Epidermal melanocyte (primary cell): Measurements from ENCODE around the gene NCKAP5.

Experiments used
- DNase-seq: peaks from one replicate; pipeline ENCODE4 v3.0.0; 2011; ENCODE audit warnings: low spot score; ENCODE audit not compliant: insufficient read length

The NCKAP5 gene

DNA sequence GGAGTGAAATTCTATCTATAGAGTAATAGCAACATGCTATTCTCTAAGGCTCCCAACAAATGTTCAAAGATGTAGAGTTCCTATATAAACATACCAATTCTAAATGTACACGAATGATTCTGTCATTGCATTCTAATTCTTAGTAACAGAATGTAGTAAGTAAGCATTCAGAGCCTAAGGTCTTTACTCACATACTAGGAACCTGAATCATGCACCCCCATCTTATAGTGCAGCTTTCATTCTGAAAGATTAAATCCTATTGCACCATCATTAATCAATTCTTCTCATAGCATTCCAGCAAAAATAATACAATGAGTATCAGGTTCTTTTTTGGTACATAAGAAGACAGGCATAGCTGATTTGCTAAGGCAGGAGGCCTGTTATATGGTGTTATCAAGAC is 230.0 kb downstream of the NCKAP5 start:
- DNase-seq: no peak

GRCh38 chr2:133334923-133335322 is 233.3 kb downstream of the NCKAP5 start:
- no peak for DNase-seq

GRCh38 chr2:133333181-133333580 is 235.1 kb downstream of the NCKAP5 start:
- no peak for DNase-seq

- DNase-seq: no peak
Measured at GRCh38 chr2:133331436-133331835, 236.8 kb downstream of the NCKAP5 start.

DNA sequence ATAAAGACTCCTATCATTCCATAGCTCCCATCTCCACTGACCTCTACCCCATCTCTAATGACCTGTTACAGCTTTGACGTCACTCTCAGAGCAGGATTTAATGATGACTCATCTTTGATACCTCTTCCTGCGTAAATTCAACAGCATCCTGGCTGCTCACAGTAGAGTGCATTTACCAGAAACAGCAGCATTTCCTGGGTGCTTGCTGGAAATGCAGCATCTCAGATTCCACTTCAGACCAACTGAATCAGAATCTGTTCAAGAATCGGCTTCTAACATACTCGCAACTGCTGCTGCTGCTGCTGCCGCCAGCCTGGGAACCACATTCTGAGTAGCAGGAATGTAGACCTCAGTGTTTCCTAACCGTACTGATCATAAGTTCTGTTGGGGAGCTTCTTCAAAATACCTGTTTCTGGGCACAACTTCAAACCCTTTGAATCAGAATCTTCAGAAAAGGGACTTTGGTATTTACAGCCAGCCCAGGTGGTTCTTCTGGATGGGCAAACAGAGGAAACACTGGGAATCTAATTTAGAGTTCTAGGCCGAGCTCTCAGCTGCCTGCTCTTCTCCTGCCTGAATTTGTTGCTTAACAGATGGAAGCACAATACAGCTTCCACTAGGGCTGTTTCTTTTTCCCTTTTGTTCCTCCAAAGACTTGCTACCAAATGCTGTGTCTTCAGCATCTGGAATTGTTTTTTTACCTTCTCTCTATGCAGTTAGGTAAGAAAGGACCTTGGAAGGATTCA is 241.4 kb downstream of the NCKAP5 start:
- DNase-seq: no peak

DNA sequence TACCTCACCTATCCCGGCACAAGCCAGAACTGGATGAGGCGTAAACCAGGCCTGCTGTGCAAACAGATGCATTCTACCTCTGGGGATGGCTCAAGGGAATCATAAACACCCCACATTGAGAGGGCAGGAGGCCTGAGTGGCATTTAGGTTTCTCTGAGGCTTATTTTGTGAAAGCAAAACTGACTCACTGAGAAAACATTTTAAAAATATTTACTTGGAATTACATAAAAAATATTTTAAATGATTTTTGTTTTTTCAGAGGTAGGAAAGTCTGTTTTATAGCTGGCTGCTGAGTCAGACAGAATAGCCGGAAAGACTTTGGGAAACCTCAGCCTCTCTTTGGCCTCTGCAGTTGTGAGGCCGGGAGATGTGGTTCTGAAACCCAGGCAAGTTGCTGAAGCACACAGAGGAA is 244.1 kb downstream of the NCKAP5 start:
- peak; percentile 20 for DNase-seq

GRCh38 chr2:133322909-133323308 is 245.4 kb downstream of the NCKAP5 start:
- DNase-seq: no peak

DNA sequence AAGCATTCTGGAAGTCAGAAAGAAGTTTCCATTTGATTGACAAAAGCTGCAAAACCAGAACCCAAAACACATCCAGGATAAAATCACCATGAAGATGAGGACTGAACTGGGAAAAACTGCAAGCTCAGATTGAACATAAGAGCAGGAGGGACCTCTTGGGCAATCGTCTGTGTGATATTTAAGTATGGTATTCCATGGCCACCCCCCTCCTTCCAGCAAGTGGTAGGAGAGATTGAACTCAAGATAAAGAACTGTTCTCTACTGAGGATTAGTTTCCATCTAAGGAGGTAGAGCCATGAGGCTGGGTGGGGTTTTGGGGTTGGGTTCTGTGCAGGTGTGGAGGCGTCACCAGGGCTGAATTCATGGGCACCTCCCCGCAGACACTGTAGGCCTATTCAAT is 251.1 kb downstream of the NCKAP5 start:
- no peak for DNase-seq

DNA sequence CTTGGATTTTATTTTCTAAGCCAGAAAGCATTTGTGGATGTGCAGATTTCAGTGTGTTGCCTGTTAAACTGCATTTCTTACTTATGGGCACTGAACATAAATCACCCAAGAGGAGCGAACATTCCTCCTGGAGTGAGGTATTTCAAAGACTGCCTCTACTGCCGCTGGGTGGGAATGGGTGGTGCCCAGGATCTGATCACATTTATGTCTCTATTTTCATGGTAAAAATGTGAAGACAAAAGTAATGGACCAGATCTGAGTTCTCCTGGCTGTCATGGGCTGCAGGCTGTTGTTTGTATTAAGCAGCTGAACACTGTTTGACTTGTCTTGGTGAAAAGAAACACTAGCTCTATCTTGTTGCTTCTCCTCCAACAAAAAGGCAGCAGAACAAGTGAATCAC is 251.7 kb downstream of the NCKAP5 start:
- DNase-seq: no peak

DNA sequence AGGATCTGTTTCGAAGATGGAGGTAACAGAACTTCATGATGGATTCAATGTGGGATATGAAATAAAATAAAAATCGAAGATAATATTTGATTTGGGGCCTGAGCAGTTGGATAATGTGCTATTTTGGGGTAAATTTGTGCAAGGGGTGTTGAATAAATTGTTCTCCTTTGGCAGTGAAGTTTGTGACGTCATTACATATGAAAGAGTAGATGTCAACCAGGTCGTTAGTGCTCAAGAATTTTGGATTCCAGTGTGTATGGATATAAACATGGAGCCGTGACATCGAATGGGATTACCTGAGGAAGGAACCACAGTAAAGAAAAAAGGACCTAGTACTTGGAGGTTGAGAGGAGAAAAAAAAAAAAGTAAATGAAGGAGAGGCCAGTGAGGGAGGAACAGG is 253.0 kb downstream of the NCKAP5 start:
- DNase-seq: no peak

- no peak for DNase-seq
Measured at GRCh38 chr2:133314795-133315194, 253.5 kb downstream of the NCKAP5 start.

- no peak for DNase-seq
Measured at GRCh38 chr2:133312038-133312729, 256.1 kb downstream of the NCKAP5 start.

DNA sequence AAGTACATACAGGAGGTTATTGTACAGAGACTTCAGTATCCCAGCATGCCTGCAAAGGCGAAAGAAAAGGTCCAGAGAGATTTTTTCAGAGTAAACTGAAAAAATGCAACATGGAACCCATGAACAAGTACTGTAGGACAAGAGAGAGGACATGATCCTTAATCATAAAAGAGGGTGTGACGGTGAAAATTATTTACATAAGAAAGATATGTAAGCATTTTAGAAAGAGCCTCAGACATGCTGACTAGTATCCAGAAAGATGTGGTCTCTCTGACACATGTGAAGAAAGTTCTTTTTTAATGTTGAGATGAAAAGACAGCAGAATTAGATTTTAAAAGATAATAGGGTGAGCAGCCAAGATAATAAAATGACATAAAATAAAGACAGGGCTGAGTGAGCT is 262.0 kb downstream of the NCKAP5 start:
- no peak for DNase-seq

DNA sequence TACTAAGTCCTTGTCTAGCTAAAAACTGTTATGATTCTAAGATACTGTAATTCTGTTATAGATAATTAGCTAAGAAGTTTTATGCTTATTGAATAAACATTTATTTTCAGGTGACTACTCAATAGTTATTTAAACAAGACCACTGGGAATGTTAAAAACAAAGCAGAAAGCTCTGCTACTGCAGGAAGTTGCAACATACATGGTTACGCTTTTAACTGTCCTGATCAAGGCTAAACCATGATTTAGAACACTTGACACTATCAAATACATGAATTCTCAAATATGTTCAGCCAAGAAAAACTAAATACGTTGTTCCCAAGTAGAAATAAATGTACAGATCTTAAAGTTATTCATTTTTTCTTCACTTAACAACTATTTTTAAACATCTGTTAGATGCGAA is 263.9 kb downstream of the NCKAP5 start:
- DNase-seq: no peak

GRCh38 chr2:133303150-133303549 is 265.1 kb downstream of the NCKAP5 start:
- DNase-seq: no peak

DNA sequence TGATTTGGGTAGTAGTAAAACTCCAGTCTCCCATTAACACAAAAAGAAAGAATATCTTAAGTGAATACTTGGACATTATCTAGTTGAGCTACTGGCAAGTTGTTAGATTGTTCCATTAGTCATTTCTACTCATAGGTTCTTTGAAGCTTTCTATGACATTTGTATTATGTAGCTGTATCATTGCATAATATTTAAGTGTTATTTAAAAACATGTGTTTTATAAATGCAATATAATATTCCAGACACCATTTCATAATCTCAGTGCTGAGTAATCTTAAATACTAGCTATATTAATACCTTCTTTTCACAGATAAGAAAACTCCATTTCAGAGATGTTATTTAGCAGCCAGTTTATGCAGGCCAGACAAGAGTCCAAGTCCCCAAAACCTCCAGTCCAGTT is 271.9 kb downstream of the NCKAP5 start:
- no peak for DNase-seq

- no peak for DNase-seq
Measured at GRCh38 chr2:133293544-133294353, 274.5 kb downstream of the NCKAP5 start.

DNA sequence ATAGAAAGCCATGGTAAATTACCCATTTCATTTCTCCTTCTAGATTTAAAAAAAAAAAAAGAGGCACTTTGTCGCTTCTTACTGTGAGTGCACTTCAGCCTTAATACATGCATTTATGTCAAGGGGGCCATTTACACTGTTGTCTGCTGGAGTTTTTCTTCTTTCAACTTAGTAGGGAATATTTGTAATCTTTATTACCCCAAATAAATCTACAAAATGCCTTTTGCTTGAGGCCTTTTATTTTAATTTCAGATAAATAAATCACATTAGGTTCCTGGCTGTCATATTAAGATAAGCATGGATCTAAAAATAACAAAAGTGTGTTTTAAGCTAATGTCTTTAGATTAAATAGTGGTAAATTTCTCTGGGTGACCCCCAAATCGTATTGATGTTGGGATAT is 276.0 kb downstream of the NCKAP5 start:
- no peak for DNase-seq

DNA sequence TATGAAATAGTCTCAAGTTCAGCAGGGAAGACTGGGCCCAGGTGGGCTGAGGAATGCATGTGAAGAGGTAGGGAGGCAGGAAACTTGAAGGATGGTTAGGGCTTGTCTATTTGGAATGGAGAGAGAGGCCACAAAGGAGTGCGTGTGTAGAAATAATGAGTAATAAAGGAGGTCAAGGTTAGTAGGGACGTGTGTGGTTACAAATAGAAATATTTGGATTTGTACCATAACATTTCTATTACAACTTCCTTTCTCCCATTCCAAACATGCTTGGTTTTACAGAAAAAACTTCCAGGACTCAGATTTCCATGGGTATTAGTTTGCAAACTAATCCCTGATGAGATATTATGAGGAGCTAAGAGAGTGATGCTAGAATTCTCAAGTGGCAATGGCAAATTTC is 280.6 kb downstream of the NCKAP5 start:
- DNase-seq: no peak

GRCh38 chr2:133286326-133286922 is 281.8 kb downstream of the NCKAP5 start:
- DNase-seq: no peak

GRCh38 chr2:133273031-133273430 is 295.2 kb downstream of the NCKAP5 start:
- no peak for DNase-seq

- DNase-seq: no peak
Measured at GRCh38 chr2:133271105-133271504, 297.2 kb downstream of the NCKAP5 start.
